PC-3 (cell line): ENCODE results near the gene FZD8.

Experiments used
- EZH2 ChIP-seq: fragments of 300-600 bp; sonication (generic); IDR thresholded peaks from one replicate; pipeline ENCODE4 v1.6.1; 2017; ENCODE audit warnings: antibody characterized with exemption, mild to moderate bottlenecking, low read length; ENCODE audit not compliant: unreplicated experiment
- EZH2phosphoT487 ChIP-seq: fragments of 300-600 bp; sonication (generic); IDR thresholded peaks from 2 replicates; pipeline ENCODE4 v1.6.1; 2018; ENCODE audit warnings: mild to moderate bottlenecking, antibody characterized with exemption, low read length, borderline replicate concordance
- TF ChIP-seq, protein P1 (sequence below): fragments of 300-600 bp; sonication (generic); conservative IDR thresholded peaks from 2 replicates; pipeline ENCODE4 v1.5.1; 2017; ENCODE audit warnings: antibody characterized with exemption, low read depth, mild to moderate bottlenecking, low read length

DNA sequence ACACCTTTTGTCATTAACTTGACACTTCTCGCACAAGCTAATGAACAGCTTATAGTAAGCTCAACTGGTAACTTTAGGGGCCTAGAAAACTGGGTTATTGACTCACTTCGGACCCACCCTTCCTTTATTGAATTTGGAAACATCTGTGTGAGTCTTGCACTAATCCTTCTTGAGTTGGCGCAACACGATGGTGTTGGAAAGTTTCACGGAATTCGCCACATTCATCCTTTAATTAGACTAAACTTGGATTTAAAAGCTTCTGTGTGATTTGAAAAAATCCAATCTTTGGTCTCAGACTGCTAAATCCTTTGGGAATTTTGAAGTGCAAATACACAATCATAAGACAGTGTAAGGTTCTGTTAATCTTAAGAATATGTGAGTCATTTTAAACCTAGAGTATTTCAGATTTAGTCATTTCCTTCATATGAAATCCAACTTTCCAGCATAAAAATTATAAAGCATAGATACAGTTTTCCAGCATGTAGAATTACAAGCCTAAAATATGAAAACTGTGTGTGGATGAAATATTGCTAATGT is 15.1 kb downstream of the FZD8 start:
- TF ChIP-seq, protein P1, sequence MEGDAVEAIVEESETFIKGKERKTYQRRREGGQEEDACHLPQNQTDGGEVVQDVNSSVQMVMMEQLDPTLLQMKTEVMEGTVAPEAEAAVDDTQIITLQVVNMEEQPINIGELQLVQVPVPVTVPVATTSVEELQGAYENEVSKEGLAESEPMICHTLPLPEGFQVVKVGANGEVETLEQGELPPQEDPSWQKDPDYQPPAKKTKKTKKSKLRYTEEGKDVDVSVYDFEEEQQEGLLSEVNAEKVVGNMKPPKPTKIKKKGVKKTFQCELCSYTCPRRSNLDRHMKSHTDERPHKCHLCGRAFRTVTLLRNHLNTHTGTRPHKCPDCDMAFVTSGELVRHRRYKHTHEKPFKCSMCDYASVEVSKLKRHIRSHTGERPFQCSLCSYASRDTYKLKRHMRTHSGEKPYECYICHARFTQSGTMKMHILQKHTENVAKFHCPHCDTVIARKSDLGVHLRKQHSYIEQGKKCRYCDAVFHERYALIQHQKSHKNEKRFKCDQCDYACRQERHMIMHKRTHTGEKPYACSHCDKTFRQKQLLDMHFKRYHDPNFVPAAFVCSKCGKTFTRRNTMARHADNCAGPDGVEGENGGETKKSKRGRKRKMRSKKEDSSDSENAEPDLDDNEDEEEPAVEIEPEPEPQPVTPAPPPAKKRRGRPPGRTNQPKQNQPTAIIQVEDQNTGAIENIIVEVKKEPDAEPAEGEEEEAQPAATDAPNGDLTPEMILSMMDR, result no peak
- TF ChIP-seq EZH2 (no peak), EZH2phosphoT487 (no peak)
